ENCODE results near the gene STKLD1.

- TF ChIP-seq CTCF (IDR thresholded peaks at IDR 0.05) (no peak), POLR2A (IDR thresholded peaks at IDR 0.05) (no peak)
Observed at GRCh38 chr9:133367778-133368177, 8.4 kb upstream of the STKLD1 start.
